Measurements from ENCODE around the gene PCDHB5. TPM values are rescaled to one million over a fixed set of nuclear protein-coding genes. Genes with fewer than 3 reads are reported as not detected.
"Not testable (repeated sequence)": the region's sequence is repeated elsewhere in the genome, so short reads cannot be mapped to it uniquely, and the experiment has no call there.

Gene PCDHB5
- total RNA-seq, result 10 to 100 TPM in 3 of 4 donors, 1 to 10 TPM in 1; 1.2 to 16.4 (median 12.6) TPM

- no peak for TF ChIP-seq POLR2A (IDR thresholded peaks at IDR 0.05)
- TF ChIP-seq, protein P1, sequence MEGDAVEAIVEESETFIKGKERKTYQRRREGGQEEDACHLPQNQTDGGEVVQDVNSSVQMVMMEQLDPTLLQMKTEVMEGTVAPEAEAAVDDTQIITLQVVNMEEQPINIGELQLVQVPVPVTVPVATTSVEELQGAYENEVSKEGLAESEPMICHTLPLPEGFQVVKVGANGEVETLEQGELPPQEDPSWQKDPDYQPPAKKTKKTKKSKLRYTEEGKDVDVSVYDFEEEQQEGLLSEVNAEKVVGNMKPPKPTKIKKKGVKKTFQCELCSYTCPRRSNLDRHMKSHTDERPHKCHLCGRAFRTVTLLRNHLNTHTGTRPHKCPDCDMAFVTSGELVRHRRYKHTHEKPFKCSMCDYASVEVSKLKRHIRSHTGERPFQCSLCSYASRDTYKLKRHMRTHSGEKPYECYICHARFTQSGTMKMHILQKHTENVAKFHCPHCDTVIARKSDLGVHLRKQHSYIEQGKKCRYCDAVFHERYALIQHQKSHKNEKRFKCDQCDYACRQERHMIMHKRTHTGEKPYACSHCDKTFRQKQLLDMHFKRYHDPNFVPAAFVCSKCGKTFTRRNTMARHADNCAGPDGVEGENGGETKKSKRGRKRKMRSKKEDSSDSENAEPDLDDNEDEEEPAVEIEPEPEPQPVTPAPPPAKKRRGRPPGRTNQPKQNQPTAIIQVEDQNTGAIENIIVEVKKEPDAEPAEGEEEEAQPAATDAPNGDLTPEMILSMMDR (IDR thresholded peaks at IDR 0.05), result peak in 3 of 4 experiments; percentile 16 to 31 (median 28)
- DNase-seq, result no peak
- Histone ChIP-seq H3K4me3 (peak within 1 kb of the TSS; percentile 10 to 26), H3K9me3 (peaks cover 0 to 19% of the 10 kb centered on the region in 2 donors), H3K36me3 (no peaks in the 10 kb centered on the region), H3K27me3 (no peaks in the 10 kb centered on the region), H3K27ac (no peak within 1 kb of the TSS), H3K4me1 (no peaks in the 10 kb centered on the region)
- intact Hi-C loops (cut with DNase I; ENCODE audit: low total_unique reads), result no loop called here
These were observed at the start of gene PCDHB5 for GRCh38 chr5:141135030-141135717. Gene PCDHB5, plus strand, starts transcription at chr5:141135206. Its CDS starts 229 bp downstream, at chr5:141135435.

GRCh38 chr5:141094481-141095262, 40.3 kb upstream of the PCDHB5 start, which contains the start of gene PCDHB2:
Gene PCDHB2, plus strand, starts transcription at chr5:141094615. Its CDS starts 176 bp downstream, at chr5:141094791.
- intact Hi-C loops (cut with DNase I; ENCODE audit: low total_unique reads), result no loop called here

DNA sequence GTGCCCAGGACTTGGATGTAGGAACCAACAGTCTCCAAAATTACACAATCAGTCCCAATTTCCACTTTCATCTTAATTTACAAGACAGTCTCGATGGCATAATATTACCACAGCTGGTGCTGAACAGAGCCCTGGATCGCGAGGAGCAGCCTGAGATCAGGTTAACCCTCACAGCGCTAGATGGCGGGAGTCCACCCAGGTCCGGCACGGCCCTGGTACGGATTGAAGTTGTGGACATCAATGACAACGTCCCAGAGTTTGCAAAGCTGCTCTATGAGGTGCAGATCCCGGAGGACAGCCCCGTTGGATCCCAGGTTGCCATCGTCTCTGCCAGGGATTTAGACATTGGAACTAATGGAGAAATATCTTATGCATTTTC, 39.8 kb upstream of the PCDHB5 start:
- intact Hi-C loops (cut with DNase I; ENCODE audit: low total_unique reads), result no loop called here
- Histone ChIP-seq H3K9me3 (peaks cover 0 to 35% of the 10 kb centered on the region in 2 donors), H3K36me3 (no peaks in the 10 kb centered on the region), H3K4me1 (no peaks in the 10 kb centered on the region), H3K27me3 (no peaks in the 10 kb centered on the region), H3K27ac (no peak overlapping the region), H3K4me3 (no peak overlapping the region)
- no peak for DNase-seq
- TF ChIP-seq, protein P1 (IDR thresholded peaks at IDR 0.05), result no peak
- TF ChIP-seq POLR2A (IDR thresholded peaks at IDR 0.05), result no peak

More at GRCh38 chr5:141094481-141095262, 40.3 kb upstream of the PCDHB5 start, which contains the start of gene PCDHB2:
- Histone ChIP-seq H3K36me3 (no peaks in the 10 kb centered on the region), H3K27ac (no peak within 1 kb of the TSS), H3K9me3 (peaks cover 0 to 31% of the 10 kb centered on the region in 2 donors), H3K4me3 (peak within 1 kb of the TSS in 1 of 2 donors; percentile 14), H3K4me1 (no peaks in the 10 kb centered on the region), H3K27me3 (no peaks in the 10 kb centered on the region)
- no peak for TF ChIP-seq POLR2A (IDR thresholded peaks at IDR 0.05)
- TF ChIP-seq, protein P1 (IDR thresholded peaks at IDR 0.05), result peak in 1 of 4 experiments; percentile 9
- no peak for DNase-seq

- H3K27me3 ChIP-seq; H3K4me3 ChIP-seq; intact Hi-C loops (cut with DNase I; ENCODE audit: low total_unique reads); DNase-seq; H3K27ac ChIP-seq; H3K36me3 ChIP-seq; H3K4me1 ChIP-seq: not testable (repeated sequence)
- H3K9me3 ChIP-seq, result peaks cover 0 to 40% of the 10 kb centered on the region in 2 donors
These were observed 38.8 kb upstream of the PCDHB5 start for GRCh38 chr5:141096181-141096580.

- H3K27me3 ChIP-seq; H3K36me3 ChIP-seq; intact Hi-C loops (cut with DNase I; ENCODE audit: low total_unique reads); H3K27ac ChIP-seq; H3K4me3 ChIP-seq; DNase-seq; H3K4me1 ChIP-seq: not testable (repeated sequence)
- peaks cover 0 to 44% of the 10 kb centered on the region in 2 donors for H3K9me3 ChIP-seq
These were observed 38.4 kb upstream of the PCDHB5 start for GRCh38 chr5:141096586-141096985.
